Body of pancreas (tissue), 4 donors: ENCODE measurements around the gene SLC16A11. TPM values are rescaled to one million over a fixed set of nuclear protein-coding genes. Genes with fewer than 3 reads are reported as not detected.
"Not testable (repeated sequence)": the region's sequence is repeated elsewhere in the genome, so short reads cannot be mapped to it uniquely, and the experiment has no call there.

Experiments used
- ATAC-seq: fragments of 150-250 bp; one replicate; pipeline ENCODE4 v1.9.1; 2016
- DNase-seq, 4 donors: peaks; one replicate each; pipeline ENCODE4 v3.0.0-alpha.2; 2019
- H3K27ac ChIP-seq, 4 donors: fragments of 200-600 bp; sonication (generic); 1 replicate in 3 of 4; 2 replicates in 1 of 4; pipeline versions ENCODE4 v1.5.1 to v1.6.1; 2016 to 2019; ENCODE audit warnings: mild to moderate bottlenecking in 1 of 4, mixed read lengths in 1 of 4, moderate library complexity in 1 of 4
- H3K27me3 ChIP-seq, 2 donors: fragments of 200-600 bp; sonication (generic); one replicate each; pipeline ENCODE4 v1.6.0; 2016; ENCODE audit warnings: mild to moderate bottlenecking in 1 of 2
- H3K36me3 ChIP-seq, 2 donors: fragments of 200-600 bp; sonication (generic); replicated peaks in 1 of 2; 2 replicates each; pipeline ENCODE4 v1.5.1; 2016; ENCODE audit warnings: low read depth in 2 of 2; ENCODE audit not compliant: insufficient read depth in 1 of 2
- H3K4me1 ChIP-seq: fragments of 200-600 bp; sonication (generic); one replicate; pipeline ENCODE4 v1.6.0; 2016
- H3K4me3 ChIP-seq, 2 donors: fragments of 200-600 bp; sonication (generic); 1 replicate in 1 of 2; 2 replicates in 1 of 2; pipeline ENCODE4 v1.5.1; 2016 to 2019
- H3K9me3 ChIP-seq, 3 donors: fragments of 200-600 bp; sonication (generic); 1 replicate in 2 of 3; 2 replicates in 1 of 3; pipeline ENCODE4 v1.5.1; 2016
- POLR2A ChIP-seq, 3 donors: fragments of 450-650 bp; IDR thresholded peaks; one replicate each; pipeline ENCODE4 v1.6.1; 2016; ENCODE audit warnings: antibody characterized with exemption in 3 of 3, mild to moderate bottlenecking in 2 of 3
- WGBS, 2 donors: methylation state at CpG; one replicate each; pipeline ENCODE4 v1.1.5; 2017; 5-methylcytosine and 5-hydroxymethylcytosine counted together
- intact Hi-C: fragments of 100-400 bp; cut with DNase I; formaldehyde crosslinking; loops from one replicate; pipeline ENCODE4 v1.15.1; 2023
- total RNA-seq, 2 donors: library from RNA; depleted of rRNA; stranded (reverse); fragments of >200 nt; gene quantifications; one replicate each; pipeline ENCODE4 v1.1.0, GENCODE V29; 2016
- TF ChIP-seq, protein P1 (sequence below), 7 experiments: fragments of 450-650 bp in 4 of 7; fragments of 200-600 bp in 3 of 7; sonication (generic) in 3 of 7; IDR thresholded peaks; one replicate each; pipeline ENCODE4 v1.5.1; 2016 to 2019; ENCODE audit warnings: antibody characterized with exemption in 7 of 7

The SLC16A11 gene, protein sequence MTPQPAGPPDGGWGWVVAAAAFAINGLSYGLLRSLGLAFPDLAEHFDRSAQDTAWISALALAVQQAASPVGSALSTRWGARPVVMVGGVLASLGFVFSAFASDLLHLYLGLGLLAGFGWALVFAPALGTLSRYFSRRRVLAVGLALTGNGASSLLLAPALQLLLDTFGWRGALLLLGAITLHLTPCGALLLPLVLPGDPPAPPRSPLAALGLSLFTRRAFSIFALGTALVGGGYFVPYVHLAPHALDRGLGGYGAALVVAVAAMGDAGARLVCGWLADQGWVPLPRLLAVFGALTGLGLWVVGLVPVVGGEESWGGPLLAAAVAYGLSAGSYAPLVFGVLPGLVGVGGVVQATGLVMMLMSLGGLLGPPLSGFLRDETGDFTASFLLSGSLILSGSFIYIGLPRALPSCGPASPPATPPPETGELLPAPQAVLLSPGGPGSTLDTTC
- 10 to 100 TPM in 1 of 2 donors, 1 to 10 TPM in 1; 4.2 to 10.9 TPM for total RNA-seq

DNA sequence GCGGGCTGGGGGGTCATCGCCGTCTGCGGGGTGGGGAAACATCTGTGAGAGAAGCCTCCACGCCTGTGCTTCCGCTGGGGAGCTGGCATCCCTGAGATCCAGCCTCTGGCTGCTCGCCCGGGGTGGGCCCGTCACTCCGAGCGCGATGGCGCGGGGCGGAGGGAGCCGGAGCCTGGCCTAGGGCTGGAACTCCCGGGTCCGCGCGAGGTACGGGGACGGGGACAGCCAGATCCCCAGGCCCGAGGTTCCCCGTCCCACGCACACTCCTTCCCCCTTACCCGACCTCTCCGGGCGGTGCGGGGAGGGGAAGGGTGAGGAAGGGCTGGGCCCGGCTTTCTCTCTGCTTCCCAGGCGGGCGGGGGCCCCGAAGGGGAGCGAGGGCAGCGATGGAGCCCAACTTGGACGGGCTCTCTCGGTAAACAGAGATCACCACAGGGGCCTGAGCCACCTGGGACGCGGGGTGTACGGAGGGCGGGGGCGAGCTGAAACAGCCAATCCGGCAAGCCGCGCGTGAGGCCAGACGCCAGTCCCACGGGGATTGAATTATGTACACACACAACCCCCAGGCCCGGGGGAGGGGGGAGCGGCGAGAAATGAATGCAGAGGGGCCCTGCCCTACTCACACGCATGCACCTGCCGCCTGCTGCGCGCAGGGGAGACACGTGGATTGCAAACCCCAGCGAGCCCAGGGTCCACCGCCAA lies at the start of gene SLC16A11:
TSS of gene SLC16A11 (minus strand) at position 596 of the 702 bp plus-strand sequence. CDS start at position 17, 579 bp downstream.
- no peaks in the 10 kb centered on the region for H3K9me3 ChIP-seq
- H3K4me1 ChIP-seq, result peaks cover 53% of the 10 kb centered on the region
- 1 to 10% methylated on average over 13 to 56 of the region's 58 CpGs for WGBS, 2 donors
- intact Hi-C loops, result no loop called here
- peak within 1 kb of the TSS in 3 of 4 donors; percentile 40 to 61 (median 52) for H3K27ac ChIP-seq
- no peak within 1 kb of the TSS for H3K4me3 ChIP-seq
- H3K27me3 ChIP-seq, result peaks cover 0 to 18% of the 10 kb centered on the region in 2 donors
- peak; percentile 7 for ATAC-seq
- H3K36me3 ChIP-seq, result no peaks in the 10 kb centered on the region
- DNase-seq, result peak; percentile 50 to 61 (median 57)
- TF ChIP-seq, protein P1, sequence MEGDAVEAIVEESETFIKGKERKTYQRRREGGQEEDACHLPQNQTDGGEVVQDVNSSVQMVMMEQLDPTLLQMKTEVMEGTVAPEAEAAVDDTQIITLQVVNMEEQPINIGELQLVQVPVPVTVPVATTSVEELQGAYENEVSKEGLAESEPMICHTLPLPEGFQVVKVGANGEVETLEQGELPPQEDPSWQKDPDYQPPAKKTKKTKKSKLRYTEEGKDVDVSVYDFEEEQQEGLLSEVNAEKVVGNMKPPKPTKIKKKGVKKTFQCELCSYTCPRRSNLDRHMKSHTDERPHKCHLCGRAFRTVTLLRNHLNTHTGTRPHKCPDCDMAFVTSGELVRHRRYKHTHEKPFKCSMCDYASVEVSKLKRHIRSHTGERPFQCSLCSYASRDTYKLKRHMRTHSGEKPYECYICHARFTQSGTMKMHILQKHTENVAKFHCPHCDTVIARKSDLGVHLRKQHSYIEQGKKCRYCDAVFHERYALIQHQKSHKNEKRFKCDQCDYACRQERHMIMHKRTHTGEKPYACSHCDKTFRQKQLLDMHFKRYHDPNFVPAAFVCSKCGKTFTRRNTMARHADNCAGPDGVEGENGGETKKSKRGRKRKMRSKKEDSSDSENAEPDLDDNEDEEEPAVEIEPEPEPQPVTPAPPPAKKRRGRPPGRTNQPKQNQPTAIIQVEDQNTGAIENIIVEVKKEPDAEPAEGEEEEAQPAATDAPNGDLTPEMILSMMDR (IDR thresholded peaks at IDR 0.05), result no peak
- TF ChIP-seq POLR2A (IDR thresholded peaks at IDR 0.05), result peak in 2 of 3 donors; percentile 41 to 42

DNA sequence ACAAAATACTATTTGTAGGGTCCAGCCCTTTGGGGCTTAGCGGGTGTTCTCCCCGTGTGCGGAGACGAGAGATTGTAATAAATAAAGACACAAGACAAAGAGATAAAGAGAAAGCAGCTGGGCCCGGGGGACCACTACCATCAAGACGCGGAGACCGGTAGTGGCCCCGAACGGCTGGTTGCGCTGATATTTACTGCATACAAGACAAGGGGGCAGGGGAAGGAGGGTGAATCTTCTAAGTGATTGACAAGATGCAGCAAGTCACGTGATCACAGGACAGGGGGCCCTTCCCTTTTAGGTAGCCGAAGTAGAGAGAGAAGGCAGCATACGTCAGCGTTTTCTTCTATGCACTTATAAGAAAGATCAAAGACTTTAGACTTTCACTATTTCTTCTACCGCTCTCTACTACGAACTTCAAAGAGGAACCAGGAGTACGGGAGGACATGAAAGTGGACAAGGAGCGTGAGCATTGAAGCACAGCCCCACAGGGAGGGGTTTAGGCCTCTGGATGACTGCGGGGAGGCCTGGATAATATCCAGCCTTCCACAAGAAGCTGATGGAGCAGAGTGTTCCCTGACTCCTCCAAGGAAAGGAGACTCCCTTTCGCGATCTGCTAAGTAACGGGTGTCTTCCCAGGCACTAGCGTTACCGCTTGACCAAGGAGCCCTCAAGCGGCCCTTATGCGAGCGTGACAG lies 47.6 kb upstream of the SLC16A11 start:
- H3K27ac ChIP-seq, intact Hi-C loops, H3K4me1 ChIP-seq, H3K27me3 ChIP-seq, H3K4me3 ChIP-seq, H3K9me3 ChIP-seq, DNase-seq, H3K36me3 ChIP-seq, ATAC-seq: not testable (repeated sequence)
- 66 to 72% methylated on average over 26 to 27 of the region's 28 CpGs for WGBS, 2 donors

DNA sequence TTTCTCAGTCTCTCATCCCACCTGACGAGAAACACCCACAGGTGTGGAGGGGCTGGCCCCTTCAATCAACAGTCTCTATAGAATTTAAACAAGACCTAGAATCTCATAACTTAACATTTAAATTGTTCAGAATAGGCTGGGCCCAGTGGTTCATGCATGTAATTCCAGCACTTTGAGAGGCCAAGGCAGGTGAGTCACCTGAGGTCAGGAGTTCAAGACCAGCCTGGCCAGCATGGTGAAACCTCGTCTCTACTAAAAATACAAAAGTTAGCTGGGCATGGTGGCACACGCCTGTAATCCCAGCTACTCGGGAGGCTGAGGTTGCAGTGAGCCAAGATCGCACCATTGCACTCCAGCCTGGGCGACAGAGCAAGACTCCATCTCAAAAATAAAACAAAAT lies 45.7 kb upstream of the SLC16A11 start:
- DNase-seq, H3K27me3 ChIP-seq, H3K4me1 ChIP-seq, intact Hi-C loops, ATAC-seq, H3K27ac ChIP-seq, H3K9me3 ChIP-seq, H3K36me3 ChIP-seq, H3K4me3 ChIP-seq: not testable (repeated sequence)
- WGBS, 2 donors, result 73 to 85% methylated on average over 6 of the region's 6 CpGs

DNA sequence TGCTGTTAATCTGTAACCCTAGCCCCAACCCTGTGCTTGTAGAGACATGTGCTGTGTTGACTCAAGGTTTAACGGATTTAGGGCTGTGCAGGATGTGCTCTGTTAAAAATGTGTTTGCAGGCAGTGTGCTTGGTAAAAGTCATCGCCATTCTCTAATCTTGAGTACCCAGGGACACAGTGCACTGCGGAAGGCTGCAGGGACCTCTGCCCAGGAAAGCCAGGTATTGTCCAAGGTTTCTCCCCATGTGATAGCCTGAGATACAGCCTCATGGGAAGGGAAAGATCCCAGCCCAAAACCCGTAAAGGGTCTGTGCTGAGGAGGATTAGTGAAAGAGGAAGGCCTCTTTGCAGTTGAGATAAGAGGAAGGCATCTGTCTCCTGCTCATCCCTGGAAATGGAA lies 44.5 kb upstream of the SLC16A11 start:
- H3K27me3 ChIP-seq, H3K4me3 ChIP-seq, ATAC-seq, H3K9me3 ChIP-seq, H3K36me3 ChIP-seq, H3K27ac ChIP-seq, intact Hi-C loops, H3K4me1 ChIP-seq, DNase-seq: not testable (repeated sequence)
- WGBS, 2 donors, result 28 to 46% methylated on average over 4 of the region's 4 CpGs

DNA sequence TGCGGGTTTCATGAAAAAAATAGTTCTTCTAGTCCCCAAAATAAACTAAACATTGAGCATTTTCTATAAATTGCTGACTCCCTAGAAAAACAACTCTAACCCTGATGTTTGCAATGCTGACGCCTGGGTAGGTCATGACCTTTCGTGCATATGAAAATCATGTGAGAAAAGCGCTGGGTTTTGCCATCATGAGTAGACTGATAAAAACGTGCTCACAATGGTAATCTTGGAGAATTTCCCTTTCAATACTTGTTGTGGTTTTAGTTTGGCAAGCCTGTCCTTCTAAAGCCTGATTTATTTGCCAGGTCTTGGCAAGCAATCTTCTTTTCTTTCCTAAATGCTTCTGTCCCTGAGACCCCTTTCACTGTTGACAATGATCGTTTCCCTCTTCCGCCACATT lies 40.2 kb upstream of the SLC16A11 start:
- H3K27me3 ChIP-seq, result no peaks in the 10 kb centered on the region
- no peak overlapping the region for H3K4me3 ChIP-seq
- ATAC-seq, result no peak
- no peak for DNase-seq
- no peaks in the 10 kb centered on the region for H3K4me1 ChIP-seq
- TF ChIP-seq, protein P1 (IDR thresholded peaks at IDR 0.05), result no peak
- no peak for TF ChIP-seq POLR2A (IDR thresholded peaks at IDR 0.05)
- H3K36me3 ChIP-seq, result no peaks in the 10 kb centered on the region
- intact Hi-C loops, result no loop called here
- H3K9me3 ChIP-seq, result no peaks in the 10 kb centered on the region
- 29 to 42% methylated on average over 7 of the region's 7 CpGs for WGBS, 2 donors
- no peak overlapping the region for H3K27ac ChIP-seq

DNA sequence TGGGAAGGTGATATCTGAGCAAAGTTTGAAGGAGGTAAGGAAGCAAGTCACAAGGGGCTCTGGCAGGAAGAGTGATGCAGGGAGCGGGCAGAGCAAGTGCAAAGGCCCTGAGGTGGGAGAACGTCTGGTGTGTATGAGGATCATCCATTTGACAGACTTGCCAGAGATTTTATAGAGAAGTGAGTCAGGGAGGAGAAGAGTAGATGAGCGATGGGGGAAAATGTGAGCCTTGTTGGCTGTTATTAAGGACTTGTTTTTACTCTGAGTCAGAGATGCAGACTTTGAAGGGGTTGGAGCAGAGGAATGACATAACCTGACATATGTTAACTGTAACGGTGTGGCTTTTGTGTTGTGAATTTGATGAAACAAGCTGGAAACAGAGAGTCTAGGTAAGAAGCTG lies 39.7 kb upstream of the SLC16A11 start:
- 65 to 68% methylated on average over 4 of the region's 4 CpGs for WGBS, 2 donors
- Histone ChIP-seq H3K4me1 (no peaks in the 10 kb centered on the region), H3K27me3 (no peaks in the 10 kb centered on the region), H3K36me3 (no peaks in the 10 kb centered on the region), H3K9me3 (no peaks in the 10 kb centered on the region), H3K4me3 (no peak overlapping the region), H3K27ac (no peak overlapping the region)
- TF ChIP-seq POLR2A (IDR thresholded peaks at IDR 0.05), result no peak
- TF ChIP-seq, protein P1 (IDR thresholded peaks at IDR 0.05), result no peak
- no peak for ATAC-seq
- no peak for DNase-seq
- intact Hi-C loops, result no loop called here
